HepG2 (cell line): Measurements from ENCODE around the gene ATP6V1G2. TPM values are rescaled to one million over a fixed set of nuclear protein-coding genes. Genes with fewer than 3 reads are reported as not detected.

Source experiments
- MBD4 ChIP-seq: IDR thresholded peaks from 2 replicates; pipeline ENCODE4 v1.6.1; 2012; ENCODE audit warnings: low read length, inconsistent platforms, borderline replicate concordance
- NFYB ChIP-seq: sonication (generic); formaldehyde crosslinking; IDR thresholded peaks from 2 replicates; pipeline ENCODE4 v1.4.0; 2020; ENCODE audit warnings: missing genetic modification reagents
- SP2 ChIP-seq: sonication (generic); formaldehyde crosslinking; IDR thresholded peaks from 2 replicates; pipeline ENCODE4 v1.5.1; 2020; ENCODE audit warnings: mild to moderate bottlenecking, missing genetic modification reagents
- ZKSCAN5 ChIP-seq: sonication (generic); formaldehyde crosslinking; IDR thresholded peaks from 2 replicates; pipeline ENCODE4 v1.5.1; 2020; ENCODE audit warnings: mild to moderate bottlenecking, missing genetic modification reagents
- polyA plus RNA-seq, 8 experiments: library from polyadenylated mRNA; depleted of rRNA in 3 of 8; stranded (reverse) in 7 of 8; unstranded in 1 of 8; fragments of >200 nt; fragmentation: Illumina TruSeq in 4 of 8; extraction: Trizol in 4 of 8; gene quantifications; 2 replicates each; pipeline versions ENCODE4 v1.2.1 to v1.2.3, GENCODE V29; 2011 to 2016; ENCODE audit warnings: low read depth in 4 of 8, missing spikeins in 1 of 8, mixed read lengths in 1 of 8; ENCODE audit not compliant: insufficient read depth in 1 of 8
- total RNA-seq, 5 experiments: library from RNA; depleted of rRNA; stranded (reverse); fragments of >200 nt; fragmentation: Illumina TruSeq; extraction: Trizol; gene quantifications; 2 replicates each; pipeline ENCODE4 v1.2.3, GENCODE V29; 2016; ENCODE audit warnings: low read depth in 1 of 5
- TF ChIP-seq, protein P1 (sequence below): sonication (generic); formaldehyde crosslinking; IDR thresholded peaks from 2 replicates; pipeline ENCODE4 v1.4.0; 2020; ENCODE audit warnings: missing genetic modification reagents
- TF ChIP-seq, protein P2 (sequence below): sonication (generic); formaldehyde crosslinking; IDR thresholded peaks from 2 replicates; pipeline ENCODE4 v1.5.0; 2020; ENCODE audit warnings: mild to moderate bottlenecking, missing genetic modification reagents

The ATP6V1G2 gene
- total and polyA plus RNA-seq, 2 of the 13 experiments (the other 11 are each of a cell fraction or from before 2014, with no cell fraction given): 0.27 to 0.83 TPM

DNA sequence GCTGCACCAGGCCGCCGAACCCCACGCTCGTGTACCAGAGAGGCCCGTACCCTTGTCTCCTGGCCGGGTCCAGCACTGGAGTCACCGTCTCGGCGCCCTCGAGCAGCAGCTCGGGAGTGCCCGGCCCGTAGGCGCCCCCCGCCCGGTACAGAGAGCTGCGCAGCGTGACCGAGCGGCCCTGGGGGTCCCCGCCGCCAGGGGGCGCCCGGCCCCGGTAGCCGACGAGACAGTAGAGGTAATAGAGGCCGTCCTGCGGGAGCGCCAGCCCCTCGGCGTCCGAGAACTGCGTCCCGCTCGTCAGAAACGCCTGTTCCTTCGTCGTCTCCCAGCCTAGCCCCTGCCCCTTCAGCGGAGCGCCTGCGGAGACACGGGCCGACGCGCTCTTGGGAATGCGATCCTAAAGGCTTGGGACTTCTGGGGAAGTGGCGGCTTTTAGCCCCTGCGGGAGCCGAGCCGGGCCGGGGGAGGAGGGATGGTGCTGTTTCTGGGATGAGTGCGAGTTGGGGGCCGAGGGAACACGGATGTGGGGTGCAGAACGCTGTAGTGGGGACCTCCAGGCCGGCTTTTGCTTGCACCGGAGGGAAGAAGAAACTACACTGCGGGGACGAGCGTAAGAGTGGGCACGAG, 34.5 kb upstream of the ATP6V1G2 start (continued):
- TF ChIP-seq, protein P1, sequence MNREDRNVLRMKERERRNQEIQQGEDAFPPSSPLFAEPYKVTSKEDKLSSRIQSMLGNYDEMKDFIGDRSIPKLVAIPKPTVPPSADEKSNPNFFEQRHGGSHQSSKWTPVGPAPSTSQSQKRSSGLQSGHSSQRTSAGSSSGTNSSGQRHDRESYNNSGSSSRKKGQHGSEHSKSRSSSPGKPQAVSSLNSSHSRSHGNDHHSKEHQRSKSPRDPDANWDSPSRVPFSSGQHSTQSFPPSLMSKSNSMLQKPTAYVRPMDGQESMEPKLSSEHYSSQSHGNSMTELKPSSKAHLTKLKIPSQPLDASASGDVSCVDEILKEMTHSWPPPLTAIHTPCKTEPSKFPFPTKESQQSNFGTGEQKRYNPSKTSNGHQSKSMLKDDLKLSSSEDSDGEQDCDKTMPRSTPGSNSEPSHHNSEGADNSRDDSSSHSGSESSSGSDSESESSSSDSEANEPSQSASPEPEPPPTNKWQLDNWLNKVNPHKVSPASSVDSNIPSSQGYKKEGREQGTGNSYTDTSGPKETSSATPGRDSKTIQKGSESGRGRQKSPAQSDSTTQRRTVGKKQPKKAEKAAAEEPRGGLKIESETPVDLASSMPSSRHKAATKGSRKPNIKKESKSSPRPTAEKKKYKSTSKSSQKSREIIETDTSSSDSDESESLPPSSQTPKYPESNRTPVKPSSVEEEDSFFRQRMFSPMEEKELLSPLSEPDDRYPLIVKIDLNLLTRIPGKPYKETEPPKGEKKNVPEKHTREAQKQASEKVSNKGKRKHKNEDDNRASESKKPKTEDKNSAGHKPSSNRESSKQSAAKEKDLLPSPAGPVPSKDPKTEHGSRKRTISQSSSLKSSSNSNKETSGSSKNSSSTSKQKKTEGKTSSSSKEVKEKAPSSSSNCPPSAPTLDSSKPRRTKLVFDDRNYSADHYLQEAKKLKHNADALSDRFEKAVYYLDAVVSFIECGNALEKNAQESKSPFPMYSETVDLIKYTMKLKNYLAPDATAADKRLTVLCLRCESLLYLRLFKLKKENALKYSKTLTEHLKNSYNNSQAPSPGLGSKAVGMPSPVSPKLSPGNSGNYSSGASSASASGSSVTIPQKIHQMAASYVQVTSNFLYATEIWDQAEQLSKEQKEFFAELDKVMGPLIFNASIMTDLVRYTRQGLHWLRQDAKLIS (CRISPR knock-in tag): no peak
- TF ChIP-seq, protein P2, sequence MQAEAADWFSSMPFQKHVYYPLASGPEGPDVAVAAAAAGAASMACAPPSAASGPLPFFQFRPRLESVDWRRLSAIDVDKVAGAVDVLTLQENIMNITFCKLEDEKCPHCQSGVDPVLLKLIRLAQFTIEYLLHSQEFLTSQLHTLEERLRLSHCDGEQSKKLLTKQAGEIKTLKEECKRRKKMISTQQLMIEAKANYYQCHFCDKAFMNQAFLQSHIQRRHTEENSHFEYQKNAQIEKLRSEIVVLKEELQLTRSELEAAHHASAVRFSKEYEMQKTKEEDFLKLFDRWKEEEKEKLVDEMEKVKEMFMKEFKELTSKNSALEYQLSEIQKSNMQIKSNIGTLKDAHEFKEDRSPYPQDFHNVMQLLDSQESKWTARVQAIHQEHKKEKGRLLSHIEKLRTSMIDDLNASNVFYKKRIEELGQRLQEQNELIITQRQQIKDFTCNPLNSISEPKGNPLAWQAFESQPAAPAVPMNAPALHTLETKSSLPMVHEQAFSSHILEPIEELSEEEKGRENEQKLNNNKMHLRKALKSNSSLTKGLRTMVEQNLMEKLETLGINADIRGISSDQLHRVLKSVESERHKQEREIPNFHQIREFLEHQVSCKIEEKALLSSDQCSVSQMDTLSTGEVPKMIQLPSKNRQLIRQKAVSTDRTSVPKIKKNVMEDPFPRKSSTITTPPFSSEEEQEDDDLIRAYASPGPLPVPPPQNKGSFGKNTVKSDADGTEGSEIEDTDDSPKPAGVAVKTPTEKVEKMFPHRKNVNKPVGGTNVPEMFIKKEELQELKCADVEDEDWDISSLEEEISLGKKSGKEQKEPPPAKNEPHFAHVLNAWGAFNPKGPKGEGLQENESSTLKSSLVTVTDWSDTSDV (CRISPR knock-in tag): no peak
- TF ChIP-seq NFYB (CRISPR knock-in tag): no peak
- TF ChIP-seq SP2 (CRISPR knock-in tag): no peak
- no peak for TF ChIP-seq ZKSCAN5 (CRISPR knock-in tag)
- TF ChIP-seq MBD4: no peak
- TF ChIP-seq, all 625 proteins: peak for 270
